SIG-M5 treated with dmso at 0.1 percent for 504 hours (cell line): Measurements from ENCODE around the gene FAM200A.
"Not testable (repeated sequence)": the region's sequence is repeated elsewhere in the genome, so short reads cannot be mapped to it uniquely, and the experiment has no call there.

Experiments
- DNase-seq: peaks from one replicate; lab custom pipeline; 2025; ENCODE audit not compliant: unreplicated experiment; lab: John Stamatoyannopoulos, UW

FAM200A gene

DNA sequence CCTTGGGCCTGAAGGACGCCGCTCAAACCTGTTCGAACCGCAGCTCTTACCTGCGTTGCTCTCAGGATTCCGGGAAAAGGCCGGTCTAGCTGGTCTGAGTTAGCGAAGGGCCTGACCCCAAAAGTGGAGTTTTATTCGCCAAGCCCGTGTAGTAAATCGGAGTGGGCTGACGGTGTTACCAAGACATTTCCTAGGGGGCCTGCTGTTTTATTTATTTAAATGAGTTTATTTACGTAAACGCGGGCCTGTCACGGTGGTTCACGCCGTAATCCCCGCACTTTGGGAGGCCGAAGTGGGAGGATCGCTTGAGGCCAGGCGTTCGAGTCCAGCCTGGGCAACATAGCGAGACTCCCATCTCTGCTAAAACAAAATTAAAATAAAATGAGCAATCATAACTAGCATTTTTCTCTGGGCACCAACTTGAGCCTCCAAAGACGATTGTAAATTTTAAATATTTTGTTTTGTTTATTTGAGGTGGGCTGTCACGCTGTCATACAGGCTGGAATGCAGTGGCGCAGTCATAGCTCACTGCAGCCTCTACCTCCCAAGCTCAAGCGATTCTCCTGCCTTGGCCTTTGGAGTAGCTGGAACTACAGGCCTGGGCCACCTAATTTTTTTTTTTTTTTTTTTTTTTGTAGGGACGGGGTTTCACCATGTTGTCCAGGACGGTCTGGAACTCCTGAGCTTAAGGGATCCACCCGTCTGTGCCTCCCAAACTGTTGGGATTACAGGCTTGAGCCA, 7.4 kb upstream of the FAM200A start:
- DNase-seq, result no peak

DNA sequence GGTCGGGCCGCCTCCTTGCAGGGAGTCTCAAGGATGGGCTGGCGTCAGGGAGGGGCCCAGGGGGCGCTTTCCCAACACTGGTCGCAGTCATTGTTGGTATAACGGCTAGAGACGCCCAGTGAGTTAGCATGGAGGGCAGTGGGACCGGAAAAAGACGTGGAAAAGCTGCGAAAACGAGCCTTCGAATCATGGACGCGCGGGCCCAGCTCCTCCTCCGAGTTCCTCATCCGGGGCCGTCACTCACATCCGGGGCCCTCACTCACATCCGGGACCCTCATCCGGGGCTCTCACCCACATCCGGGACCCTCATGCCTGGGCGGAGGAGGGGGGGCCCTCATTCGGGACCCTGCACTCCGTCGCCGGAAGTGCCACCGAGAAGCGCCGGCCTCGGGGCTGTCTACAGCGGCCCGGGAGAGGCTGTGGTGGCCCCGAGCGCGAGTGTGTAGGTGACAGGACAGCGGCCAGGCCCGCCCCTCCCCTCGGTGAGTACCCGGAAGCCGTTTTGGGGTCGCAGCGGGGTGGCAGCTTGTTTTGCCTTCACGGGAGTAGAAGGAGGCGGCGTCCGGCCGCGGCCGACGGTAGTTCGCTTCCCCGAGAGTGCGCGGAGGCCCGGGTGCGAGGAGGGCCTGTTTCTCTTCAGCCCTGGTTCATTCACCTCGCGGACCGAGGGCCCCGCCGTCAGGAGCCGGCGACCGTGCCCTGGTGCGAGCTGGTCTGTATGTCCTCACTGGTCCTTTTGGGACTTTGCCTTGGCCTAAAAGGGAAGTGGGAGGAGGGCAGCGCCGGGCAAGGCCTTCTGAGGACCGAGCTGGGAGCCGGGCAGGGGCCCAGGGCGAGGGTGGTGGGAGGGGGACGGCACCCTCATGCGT, 6.6 kb upstream of the FAM200A start, which contains the start of gene ZNF655:
Gene ZNF655, plus strand, starts transcription at position 337 of the 869 bp plus-strand sequence. CDS start 1,918 bp downstream, outside the sequence.
- peak; percentile 78 for DNase-seq

DNA sequence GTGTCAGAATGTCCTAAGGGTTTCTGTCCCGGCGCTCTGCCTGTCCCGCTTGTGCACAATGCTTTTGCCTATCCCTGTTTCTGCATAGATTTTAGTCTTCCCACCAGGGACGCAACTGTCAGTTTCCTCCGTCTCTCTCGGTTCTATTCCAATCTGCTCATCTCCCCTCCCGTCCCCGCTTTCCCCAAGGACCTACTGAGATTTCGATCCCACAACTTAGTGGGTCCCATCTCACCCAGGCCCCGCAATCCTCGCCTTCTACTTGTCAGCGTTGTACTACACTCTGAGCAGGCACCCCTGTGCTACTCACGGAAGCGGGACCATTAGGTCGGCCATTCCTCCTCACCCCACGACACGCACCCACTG, 6.0 kb upstream of the FAM200A start:
- DNase-seq, result no peak

DNA sequence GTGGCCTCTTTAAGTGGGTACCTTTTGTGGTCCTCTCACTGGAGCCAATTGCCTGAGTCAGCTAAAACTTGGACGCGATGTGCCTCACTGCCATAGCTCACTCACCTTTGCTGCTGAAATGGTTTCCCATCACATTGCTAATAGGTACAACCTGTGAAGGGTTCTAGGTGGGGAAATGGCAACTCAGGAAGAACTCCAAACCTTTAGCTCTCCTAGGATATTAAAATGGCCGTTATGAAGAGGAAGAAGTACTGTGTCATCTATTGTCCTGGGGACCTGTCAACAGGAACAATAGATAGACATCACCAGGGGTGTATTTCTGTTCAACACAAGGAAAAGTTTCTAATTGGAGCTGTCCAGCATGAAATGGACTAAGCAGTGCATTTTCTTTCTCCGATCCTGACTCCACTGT, 5.3 kb upstream of the FAM200A start:
- DNase-seq, result no peak

DNA sequence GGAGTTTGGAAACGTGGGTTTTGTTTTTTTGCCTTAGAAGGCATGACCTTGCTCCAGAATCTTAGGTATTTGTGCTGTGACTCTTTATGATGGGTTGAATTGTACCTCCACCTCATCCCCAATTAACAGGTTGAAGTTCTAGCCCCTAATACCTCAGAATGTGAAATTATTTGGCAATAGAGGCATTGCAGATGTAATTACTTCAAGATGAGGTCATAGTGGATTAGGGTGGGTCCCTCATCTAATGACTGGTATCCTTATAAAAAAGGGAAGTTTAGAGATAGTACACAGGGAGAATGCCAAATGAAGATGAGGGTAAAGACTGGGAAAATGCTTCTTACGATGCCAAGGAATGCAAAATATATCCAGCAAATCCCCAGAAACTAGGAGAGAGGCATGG, 3.0 kb upstream of the FAM200A start:
- DNase-seq, result no peak

DNA sequence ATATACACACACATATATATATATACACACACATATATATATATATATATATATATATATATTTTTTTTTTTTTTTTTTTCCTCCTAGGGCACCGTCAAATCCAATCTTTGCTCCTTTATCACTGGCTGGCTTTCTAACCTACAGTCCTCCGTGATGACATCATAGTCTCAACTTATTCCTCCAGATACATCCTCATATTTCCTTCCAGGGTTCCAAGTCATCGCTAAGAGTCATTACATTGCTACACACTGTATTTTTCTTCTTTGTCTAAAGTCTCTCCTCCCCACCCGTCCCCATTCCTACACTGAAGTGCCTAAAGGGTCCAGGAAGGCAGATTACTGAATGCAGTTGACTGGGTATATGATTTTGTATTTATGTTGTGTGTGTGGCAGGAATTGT, 1.1 kb upstream of the FAM200A start:
- DNase-seq, result no peak

DNA sequence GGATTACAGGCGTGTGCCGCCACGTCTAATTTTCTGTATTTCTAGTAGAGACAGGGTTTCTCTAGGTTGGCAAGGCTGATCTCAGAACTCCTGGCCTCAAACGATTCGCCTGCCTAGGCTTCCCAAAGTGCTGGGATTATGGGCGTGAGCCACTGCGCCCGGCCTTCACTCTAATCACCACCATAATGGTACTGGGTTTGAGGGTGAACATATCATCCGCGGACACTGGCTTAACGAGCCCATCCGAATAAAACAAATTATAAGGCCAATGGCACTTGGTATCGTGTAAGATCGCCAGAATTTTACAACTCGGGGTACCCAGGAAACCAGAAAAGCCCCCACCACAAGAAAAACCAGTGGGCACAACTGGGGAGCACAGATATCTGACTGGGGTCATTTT, 580 bp downstream of the FAM200A start:
- no peak for DNase-seq

DNA sequence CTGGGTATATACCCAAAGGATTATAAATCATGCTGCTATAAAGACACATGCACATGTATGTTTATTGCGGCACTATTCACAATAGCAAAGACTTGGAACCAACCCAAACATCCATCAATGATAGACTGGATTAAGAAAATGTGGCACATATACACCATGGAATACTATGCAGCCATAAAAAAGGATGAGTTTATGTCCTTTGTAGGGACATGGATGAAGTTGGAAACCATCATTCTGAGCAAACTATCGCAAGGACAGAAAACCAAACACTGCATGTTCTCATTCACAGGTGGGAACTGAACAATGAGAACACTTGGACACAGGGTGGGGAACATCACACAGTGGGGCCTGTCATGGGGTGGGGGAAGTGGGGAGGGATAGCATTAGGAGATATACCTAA, 2.4 kb downstream of the FAM200A start:
- DNase-seq, result not testable (repeated sequence)

DNA sequence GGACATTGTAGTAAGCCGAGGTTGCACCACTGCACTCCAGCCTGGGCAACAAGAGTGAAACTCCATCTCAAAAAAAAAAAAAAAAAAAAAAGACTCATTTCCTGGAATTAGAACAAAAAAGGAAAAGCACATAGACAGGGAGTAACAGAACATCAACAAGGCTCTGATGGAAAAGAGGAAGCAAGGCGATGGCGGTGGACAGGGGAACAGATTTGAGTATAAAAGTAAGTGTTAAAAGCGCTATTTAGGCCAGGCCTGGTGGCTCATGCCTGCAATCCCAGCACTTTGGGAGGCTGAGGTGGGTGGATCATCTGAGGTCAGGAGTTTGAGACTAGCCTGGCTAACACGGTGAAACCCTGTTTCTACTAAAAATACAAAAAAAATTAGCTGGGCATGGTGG, 6.6 kb downstream of the FAM200A start:
- DNase-seq, result not testable (repeated sequence)

DNA sequence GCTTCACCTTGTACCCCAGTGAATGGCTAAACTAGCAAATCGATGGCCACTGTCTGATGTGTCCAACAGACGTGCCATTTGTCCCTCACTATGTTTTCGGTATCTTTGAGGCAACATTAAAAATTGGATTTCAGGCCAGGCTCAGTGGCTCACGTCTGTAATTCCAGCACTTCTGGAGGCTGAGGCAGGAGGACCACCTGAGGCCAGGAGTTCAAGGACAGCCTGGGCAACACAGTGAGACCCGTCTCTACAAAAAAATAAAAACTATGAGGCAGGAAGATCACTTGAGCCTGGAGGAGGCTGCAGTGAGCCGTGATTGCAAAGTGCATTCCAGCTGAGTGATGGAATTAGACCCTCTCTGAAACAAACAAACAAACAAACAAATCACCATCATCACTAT, 8.0 kb downstream of the FAM200A start:
- no peak for DNase-seq

DNA sequence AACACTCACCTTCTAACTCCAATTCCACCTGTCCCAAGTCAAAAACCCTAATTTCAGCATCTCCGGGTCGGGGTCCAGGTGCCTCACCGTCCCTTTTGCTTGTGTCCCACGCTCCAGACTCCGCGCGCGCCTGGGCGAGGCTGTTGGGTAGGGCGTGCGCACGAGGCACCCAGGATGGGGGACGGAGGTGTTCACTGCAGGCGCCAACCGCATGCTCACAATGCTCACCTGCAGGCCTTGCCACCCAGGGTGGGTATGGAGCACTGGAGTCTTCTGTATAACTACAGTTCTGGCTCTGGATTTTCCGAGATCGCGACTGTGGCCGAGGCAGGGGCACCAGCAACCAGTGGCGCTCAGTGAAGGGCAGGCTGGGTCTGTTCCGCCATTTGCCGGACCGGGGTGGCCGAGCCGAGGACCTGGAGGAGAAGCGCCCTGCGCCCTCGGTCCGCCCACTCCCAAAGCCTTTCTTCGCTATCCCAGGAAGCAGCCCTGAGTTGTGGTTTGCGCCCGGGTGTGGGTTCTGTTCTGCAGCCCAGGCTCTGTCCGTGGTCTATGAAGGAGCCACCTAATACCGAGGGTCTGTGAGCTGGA, 8.7 kb downstream of the FAM200A start:
- DNase-seq, result no peak

DNA sequence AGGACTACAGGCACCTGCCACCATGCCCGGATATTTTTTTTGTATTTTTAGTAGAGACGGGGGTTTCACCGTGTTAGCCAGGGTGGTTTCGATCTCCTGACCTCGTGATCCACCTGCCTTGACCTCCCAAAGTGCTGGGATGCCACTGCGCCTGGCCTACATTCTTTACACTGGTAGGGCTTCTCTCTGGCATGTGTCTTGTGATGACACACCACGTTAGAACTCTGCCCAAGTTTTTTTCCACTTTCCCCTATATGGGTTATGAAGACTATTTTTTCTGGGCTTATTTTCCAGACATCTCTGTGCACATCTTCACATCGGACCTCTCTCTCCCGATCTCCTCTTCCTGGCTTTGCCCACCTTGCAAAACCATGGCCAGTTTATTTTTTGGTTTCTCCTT, 10.7 kb downstream of the FAM200A start:
- no peak for DNase-seq

DNA sequence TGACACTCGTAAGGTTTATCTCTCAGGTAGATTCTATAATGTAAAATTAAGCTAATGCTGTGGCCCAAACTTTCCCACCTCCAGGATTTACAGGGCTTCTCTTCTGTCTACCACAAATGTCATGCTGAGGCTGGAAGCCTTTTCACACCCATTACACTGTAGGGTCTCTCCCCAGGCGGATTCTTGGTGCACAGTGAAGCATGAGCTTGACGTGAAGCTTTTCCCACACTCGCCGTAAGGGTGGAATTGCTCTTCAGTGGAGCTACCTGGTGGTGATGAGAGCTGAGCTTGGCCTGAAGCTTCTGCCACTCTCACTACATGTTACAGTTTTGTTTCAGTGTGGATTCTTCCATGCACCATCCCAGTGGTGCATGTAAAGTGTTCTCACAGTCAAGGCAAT, 11.4 kb downstream of the FAM200A start:
- no peak for DNase-seq

DNA sequence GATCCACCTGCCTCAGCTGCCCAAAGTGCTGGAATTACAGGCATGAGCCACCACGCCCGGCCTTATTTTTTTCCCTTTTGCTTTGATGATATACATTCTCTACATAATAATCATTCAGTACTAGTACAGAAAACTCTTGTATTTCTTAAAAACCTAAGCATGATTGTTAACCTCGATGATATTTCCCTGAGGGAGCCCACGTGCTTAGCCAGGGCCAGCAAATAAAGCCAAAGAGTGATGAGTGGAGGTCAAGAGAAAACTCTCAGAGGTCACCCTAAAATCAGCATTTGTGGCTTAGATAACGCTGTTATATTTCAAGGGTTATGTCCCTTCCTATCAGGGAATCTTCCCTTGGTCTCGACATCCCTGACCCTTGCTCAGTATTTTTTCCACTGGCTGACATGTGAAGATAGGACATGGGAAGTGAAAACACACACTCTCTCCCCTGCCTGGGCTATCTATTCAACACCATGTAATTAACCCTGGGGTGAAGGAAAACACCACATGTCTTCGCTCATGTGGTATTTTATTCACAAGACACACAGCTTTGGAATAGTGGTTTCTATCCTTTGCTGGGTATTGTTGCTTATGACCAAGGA, 12.6 kb downstream of the FAM200A start:
- no peak for DNase-seq

DNA sequence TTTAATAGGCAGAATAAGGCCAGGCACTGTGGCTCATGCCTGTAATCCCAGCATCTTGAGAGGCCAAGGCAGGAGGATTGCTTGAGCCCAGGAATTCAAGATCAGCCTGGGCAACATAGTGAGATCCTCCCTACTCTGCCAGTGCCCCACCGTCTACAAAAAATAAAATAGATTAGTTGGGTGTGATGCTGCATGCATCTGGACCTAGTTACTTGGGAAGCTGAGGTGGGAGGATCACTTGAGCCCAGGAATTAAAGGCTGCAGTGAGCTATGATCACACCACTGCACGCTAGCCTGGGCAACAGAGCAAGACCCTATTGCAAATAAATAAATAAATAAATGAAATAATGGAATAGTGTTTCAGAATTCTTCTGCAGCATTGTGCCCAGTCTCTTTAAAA, 16.2 kb downstream of the FAM200A start:
- DNase-seq, result no peak

DNA sequence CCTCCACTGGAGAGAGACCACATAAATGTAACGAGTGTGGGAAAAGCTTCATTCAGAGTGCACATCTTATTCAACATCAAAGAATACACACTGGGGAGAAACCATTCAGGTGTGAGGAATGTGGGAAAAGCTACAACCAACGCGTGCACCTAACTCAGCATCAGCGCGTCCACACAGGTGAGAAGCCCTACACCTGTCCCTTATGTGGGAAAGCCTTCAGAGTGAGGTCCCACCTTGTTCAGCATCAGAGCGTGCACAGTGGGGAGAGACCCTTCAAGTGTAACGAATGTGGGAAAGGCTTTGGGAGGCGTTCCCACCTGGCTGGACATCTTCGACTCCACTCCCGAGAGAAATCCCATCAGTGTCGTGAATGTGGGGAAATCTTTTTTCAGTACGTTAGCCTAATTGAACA, 20.6 kb downstream of the FAM200A start:
- no peak for DNase-seq

DNA sequence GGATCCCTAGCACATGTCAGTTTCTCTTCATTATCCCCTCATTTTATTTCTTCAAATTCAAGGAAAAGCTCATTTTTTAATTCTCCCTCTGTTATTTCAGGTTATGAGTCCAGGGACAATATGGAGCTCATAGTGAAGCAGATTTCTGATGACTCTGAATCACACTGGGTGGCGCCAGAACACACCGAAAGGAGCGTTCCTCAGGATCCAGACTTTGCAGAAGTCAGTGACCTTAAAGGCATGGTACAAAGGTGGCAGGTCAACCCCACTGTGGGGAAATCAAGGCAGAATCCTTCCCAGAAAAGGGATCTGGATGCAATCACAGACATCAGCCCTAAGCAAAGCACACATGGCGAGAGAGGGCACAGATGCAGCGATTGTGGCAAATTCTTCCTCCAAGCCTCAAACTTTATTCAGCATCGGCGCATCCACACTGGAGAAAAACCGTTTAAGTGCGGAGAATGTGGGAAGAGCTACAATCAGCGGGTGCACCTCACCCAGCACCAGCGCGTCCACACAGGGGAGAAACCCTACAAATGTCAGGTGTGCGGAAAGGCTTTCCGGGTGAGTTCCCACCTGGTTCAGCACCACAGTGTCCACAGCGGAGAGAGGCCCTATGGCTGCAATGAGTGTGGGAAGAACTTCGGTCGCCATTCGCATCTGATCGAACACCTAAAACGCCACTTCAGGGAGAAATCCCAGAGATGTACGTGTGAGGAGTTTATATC, 26.0 kb downstream of the FAM200A start:
- DNase-seq, result no peak

DNA sequence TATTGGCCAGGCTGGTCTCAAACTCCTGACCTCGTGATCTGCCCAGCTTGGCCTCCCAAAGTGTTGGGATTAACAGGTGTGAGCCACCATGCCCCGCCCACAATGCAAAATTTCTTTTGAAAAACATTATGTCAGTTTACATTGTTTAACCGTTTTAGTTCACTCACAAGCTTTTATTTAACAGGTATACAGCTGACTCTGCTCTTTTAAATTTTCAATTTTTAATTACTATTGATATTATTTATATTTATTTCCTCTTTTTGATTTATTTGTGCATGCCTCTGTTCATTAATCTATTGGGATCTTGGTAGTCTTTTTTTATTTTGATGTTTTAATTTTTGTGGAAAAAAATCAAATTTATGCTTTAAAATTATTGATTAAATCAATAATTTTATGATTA, 30.5 kb downstream of the FAM200A start:
- DNase-seq, result no peak

DNA sequence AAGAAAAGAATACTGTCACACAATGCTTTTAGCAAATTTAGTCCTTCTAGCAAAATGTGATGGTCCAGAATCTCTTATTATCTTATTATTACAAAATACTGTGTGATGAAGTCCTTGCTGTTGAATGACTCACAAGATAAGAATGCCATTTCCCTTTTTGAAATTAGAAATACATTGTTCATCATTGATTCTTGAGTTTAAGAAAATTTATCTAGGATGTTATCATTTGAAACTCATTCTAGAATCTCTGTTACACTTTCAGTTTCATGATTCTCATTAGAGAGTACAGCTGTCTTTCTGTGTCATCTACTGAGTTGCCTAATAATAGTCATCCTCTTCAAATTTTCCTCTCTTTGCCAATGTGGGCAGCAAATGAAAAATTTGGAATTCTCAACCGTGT, 37.9 kb downstream of the FAM200A start:
- DNase-seq, result no peak

DNA sequence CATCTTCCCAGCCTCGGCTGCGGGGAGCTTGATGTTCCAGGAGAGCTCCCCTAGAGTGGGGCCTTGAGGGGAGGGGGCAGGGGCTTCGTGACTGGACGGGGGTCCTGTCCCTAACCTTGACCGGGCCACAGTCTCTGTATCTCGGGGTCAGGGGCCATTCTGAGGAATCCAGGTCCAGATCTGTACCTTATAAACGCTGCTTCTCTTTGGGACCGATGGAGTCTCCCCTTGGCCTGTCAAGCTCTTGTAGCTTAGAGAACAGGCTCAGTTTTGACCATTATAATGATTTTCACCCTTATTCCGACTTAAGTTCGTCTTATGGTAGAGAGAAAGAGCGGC, 46.6 kb downstream of the FAM200A start:
- no peak for DNase-seq
